ENCODE measurements around the gene RSAD2. TPM values are rescaled to one million over a fixed set of nuclear protein-coding genes. Genes with fewer than 3 reads are reported as not detected.

The RSAD2 gene
- polyA plus RNA-seq, 2 of the 4 experiments (the other 2 are of a cell fraction), result 0.03 to 0.06 TPM

- H3K27ac ChIP-seq, result no peak overlapping the region
- no peak overlapping the region for H3K4me3 ChIP-seq
- TF ChIP-seq SMC3 (IDR thresholded peaks at IDR 0.05) (no peak), FOSL2 (IDR thresholded peaks at IDR 0.05) (no peak), FOSL2 (CRISPR knock-in tag; IDR thresholded peaks at IDR 0.05) (0 out of 2 replicates have a peak, but pooled peaks have one; percentile 8)
- peak overlapping the region; percentile 7; the same call in 1 of the 3 replicates for H3K4me2 ChIP-seq
- peak in 1 of 2 experiments; percentile 13 for DNase-seq (ENCODE audit: low read depth in 1 of 2, low spot score in 1 of 2)
- POLR2A ChIA-PET, result no interaction called here
- 47% methylated on average over 2 of the region's 2 CpGs for WGBS (ENCODE audit: missing lambda C conversion rate)
- H3K9me3 ChIP-seq, result no peaks in the 10 kb centered on the region
- ATAC-seq, result no peak
- CTCF ChIA-PET, result interaction anchor here (0.6 to 1.4 kb wide), 2 partner anchors 30 to 1745 kb away, joined by 3 to 4 read pairs; partner anchors contain the start of gene RNF144A
- FAIRE-seq, result no peak
- H3K4me1 ChIP-seq, result peaks cover 6% of the 10 kb centered on the region; the same call in 2 of the 3 replicates
Observed at GRCh38 chr2:6946722-6947121, 69.1 kb downstream of the RSAD2 start.

Other genes starting within 250 kb of the RSAD2 start
- 0.12 and 0.17 TPM in 2 replicates for gene CMPK2, start 11.9 kb upstream of the RSAD2 start, polyA plus RNA-seq (2011; rRNA removed)
- 0.22 to 0.41 TPM (median 0.22 TPM) in 3 replicates for gene CMPK2, start 11.9 kb upstream of the RSAD2 start, polyA plus RNA-seq (2017; fragmentation: RNase III; extraction: RNeasy Plus Mini Kit Qiagen cat#74134 plus additional on column Dnase treatment)
- 9.1 and 9.6 TPM in 2 replicates for gene RNF144A, start 39.6 kb downstream of the RSAD2 start, polyA plus RNA-seq (2011; rRNA removed)
- 4.4 to 5.2 TPM (median 4.4 TPM) in 3 replicates for gene RNF144A, start 39.6 kb downstream of the RSAD2 start, polyA plus RNA-seq (2017; fragmentation: RNase III; extraction: RNeasy Plus Mini Kit Qiagen cat#74134 plus additional on column Dnase treatment)